ENCODE data around the gene CACNA1E.
"Not testable (repeated sequence)": the region's sequence is repeated elsewhere in the genome, so short reads cannot be mapped to it uniquely, and the experiment has no call there.

The CACNA1E gene

DNA sequence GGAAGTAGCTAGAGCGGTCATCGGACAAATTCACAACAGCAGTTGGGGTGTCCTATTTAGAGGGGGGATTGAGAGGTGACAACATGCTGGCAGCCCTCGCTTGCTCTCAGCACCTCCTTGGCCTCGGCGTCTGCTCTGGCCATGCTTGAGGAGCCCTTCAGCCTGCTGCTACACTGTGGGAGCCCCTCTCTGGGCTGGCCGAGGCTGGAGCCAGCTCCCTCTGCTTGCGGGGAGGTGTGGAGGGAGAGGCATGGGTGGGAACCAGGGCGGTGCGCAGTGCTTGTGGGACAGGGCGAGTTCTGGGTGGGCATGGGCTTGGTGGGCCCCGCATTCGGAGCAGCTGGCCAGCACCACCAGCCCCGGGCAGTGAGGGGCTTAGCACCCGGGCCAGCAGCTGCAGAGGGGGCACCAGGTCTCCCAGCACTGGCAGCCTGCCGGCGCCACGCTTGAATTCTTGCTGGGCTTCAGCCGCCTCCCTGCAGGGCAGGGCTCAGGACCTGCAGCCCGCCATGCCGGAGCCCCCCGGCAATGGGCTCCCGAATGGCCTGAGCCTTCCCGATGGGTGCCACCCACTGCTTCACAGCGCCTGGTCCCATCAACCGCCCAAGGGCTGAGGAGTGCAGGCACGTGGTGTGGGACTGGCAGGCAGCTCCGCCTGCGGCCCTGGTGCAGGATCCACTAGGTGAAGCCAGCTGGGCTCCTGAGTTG is 349.0 kb downstream of the CACNA1E start:
- ATAC-seq (replicated peaks); H3K36me3 Mint-ChIP-seq (ENCODE audit: insufficient read depth); H3K4me1 Mint-ChIP-seq (ENCODE audit: low read depth in 2 of 2); H3K4me3 Mint-ChIP-seq; DNase-seq; H3K27ac Mint-ChIP-seq: not testable (repeated sequence)
- Mint-ChIP-seq H3K27me3 (peaks cover 11 to 39% of the 10 kb centered on the region in 2 donors), H3K9me3 (peaks cover 11 to 22% of the 10 kb centered on the region in 2 donors)

DNA sequence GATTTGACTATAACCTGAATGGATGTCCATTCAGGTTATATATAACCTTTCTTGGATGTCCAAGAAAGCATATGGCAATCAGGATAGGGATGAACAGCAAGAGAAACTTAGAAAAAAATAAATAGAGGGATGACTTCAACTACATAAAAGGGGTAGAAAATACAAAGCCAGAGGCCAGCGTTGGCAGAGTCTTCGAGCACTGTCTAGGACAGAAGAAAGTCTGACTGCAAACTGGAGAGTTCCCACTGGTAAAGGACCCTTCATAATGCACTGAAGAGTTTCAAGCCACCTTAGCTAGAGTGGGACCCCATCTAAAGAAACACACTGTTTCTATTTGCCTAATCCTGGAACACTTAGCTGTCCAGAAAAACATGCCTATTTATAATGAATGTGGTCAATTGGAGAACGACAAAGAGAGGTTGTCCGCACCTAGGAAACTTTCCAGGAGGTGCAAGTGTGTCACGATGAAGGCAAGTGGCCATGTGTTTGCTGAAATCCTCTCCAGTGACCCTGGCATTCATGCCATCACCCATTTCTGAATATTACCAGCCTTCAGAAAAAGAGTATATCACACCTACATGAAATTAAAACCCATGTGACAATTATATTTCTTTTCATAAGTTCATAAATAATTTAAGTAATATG is 362.8 kb downstream of the CACNA1E start:
- Mint-ChIP-seq H3K27ac (no peak overlapping the region), H3K4me1 (ENCODE audit: low read depth in 2 of 2) (peaks cover 0 to 1% of the 10 kb centered on the region in 2 donors), H3K9me3 (no peaks in the 10 kb centered on the region), H3K4me3 (no peak overlapping the region), H3K36me3 (ENCODE audit: insufficient read depth) (no peaks in the 10 kb centered on the region), H3K27me3 (peaks cover 29 to 31% of the 10 kb centered on the region in 2 donors)
- no peak for ATAC-seq (replicated peaks)
- DNase-seq: no peak

DNA sequence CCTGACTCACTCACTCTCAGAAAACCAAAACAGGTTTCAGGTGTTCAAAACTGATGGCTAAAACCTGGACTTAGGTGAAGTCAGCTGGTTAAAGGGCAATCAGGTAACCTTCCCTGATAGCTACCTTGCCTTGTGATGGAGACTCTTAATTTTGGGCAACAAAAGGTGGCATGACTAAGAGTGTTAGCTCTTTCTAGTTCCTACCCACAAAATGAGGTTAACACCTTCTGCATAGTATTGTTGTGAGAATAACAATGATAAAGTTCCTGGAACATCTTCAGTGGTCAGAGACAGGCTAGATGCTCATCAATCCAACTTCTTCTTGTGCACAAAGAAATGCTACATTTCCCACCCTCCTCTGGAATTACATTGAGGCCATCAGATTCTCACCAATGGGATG is 363.4 kb downstream of the CACNA1E start:
- H3K27me3 Mint-ChIP-seq: peaks cover 34 to 35% of the 10 kb centered on the region in 2 donors
- no peak for ATAC-seq (replicated peaks)
- H3K27ac Mint-ChIP-seq: no peak overlapping the region
- H3K4me1 Mint-ChIP-seq (ENCODE audit: low read depth in 2 of 2): peaks cover 0 to 1% of the 10 kb centered on the region in 2 donors
- peaks cover 0 to under 1% of the 10 kb centered on the region in 2 donors for H3K9me3 Mint-ChIP-seq
- H3K4me3 Mint-ChIP-seq: no peak overlapping the region
- DNase-seq: no peak
- no peaks in the 10 kb centered on the region for H3K36me3 Mint-ChIP-seq (ENCODE audit: insufficient read depth)

DNA sequence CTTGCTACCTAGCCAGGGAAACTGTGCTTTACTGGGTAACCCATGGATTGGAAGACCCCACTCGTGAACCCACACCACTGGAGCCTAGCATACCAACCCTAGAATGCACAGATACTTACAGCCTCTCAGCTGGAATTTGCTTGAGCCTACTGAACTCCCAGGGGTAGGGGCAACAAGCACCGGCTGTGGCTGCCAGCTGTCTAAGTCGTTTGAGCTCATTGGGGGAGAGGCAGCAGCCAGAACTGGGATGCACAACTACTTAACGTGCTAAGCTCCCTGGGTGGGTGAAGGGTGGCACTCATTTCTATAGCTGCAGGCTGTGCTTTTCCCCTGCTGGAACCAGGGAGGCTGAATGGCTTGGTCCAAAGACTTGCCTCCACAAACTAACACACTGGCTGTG is 365.8 kb downstream of the CACNA1E start:
- Mint-ChIP-seq H3K4me1 (ENCODE audit: low read depth in 2 of 2) (peaks cover 0 to 1% of the 10 kb centered on the region in 2 donors), H3K36me3 (ENCODE audit: insufficient read depth) (no peaks in the 10 kb centered on the region), H3K27me3 (peaks cover 28 to 38% of the 10 kb centered on the region in 2 donors), H3K9me3 (peaks cover 6 to 7% of the 10 kb centered on the region in 2 donors), H3K27ac (no peak overlapping the region), H3K4me3 (no peak overlapping the region)
- DNase-seq (no peak), ATAC-seq (replicated peaks) (no peak)

DNA sequence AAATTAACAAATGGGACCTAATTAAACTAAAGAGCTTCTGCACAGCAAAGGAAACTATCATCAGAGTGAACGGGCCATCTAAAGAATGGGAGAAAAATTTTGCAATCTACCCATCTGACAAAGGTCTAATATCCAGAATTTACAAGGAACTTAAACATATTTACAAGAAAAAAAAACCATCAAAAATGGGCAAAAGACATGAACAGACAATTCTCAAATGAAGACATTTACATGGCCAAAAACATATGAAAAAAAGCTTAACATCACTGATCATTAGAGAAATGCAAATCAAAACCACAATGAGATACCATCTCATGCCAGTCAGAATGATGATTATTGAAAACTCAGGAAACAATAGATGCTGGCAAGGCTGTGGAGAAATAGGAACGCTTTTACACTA is 370.9 kb downstream of the CACNA1E start:
- H3K27ac Mint-ChIP-seq; H3K4me1 Mint-ChIP-seq (ENCODE audit: low read depth in 2 of 2); ATAC-seq (replicated peaks); H3K9me3 Mint-ChIP-seq; H3K4me3 Mint-ChIP-seq; DNase-seq; H3K36me3 Mint-ChIP-seq (ENCODE audit: insufficient read depth): not testable (repeated sequence)
- peaks cover 29 to 39% of the 10 kb centered on the region in 2 donors for H3K27me3 Mint-ChIP-seq

DNA sequence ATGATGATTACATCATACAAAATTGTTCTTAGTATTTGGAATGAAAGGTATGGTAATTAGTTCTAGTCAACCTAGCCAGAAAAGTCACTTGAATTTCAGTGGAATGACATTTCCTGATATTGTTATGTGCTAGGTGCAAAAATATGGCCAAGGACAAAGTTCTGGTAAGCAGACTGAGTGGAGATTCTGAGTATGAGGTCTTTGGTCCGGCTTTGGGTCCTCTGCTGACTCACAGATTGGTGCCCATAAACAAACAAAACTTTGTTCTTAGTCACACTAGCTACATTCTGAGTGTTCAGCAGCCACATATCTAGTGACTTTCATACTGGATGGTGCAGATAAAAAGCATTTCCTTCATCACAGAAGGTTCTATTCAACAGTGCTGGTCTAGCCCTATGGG is 372.1 kb downstream of the CACNA1E start:
- H3K36me3 Mint-ChIP-seq (ENCODE audit: insufficient read depth): no peaks in the 10 kb centered on the region
- no peak overlapping the region for H3K27ac Mint-ChIP-seq
- peaks cover 21 to 28% of the 10 kb centered on the region in 2 donors for H3K27me3 Mint-ChIP-seq
- DNase-seq: no peak
- H3K4me1 Mint-ChIP-seq (ENCODE audit: low read depth in 2 of 2): no peaks in the 10 kb centered on the region
- H3K4me3 Mint-ChIP-seq: no peak overlapping the region
- ATAC-seq (replicated peaks): no peak
- peaks cover 6 to 7% of the 10 kb centered on the region in 2 donors for H3K9me3 Mint-ChIP-seq

Measured in effector memory CD8-positive, alpha-beta T cell (primary cell).